MM.1S (cell line): ENCODE measurements around the gene HOXD8.

ENCODE experiments used
- CTCF ChIP-seq: fragments of 300-600 bp; sonication (generic); IDR thresholded peaks from 2 replicates; pipeline ENCODE4 v1.5.1; 2016; ENCODE audit warnings: antibody characterized with exemption, low read length, mixed read lengths
- EZH2 ChIP-seq: fragments of 300-600 bp; sonication (generic); optimal IDR thresholded peaks from 2 replicates; pipeline ENCODE3; 2017; ENCODE audit warnings: low read depth, mild to moderate bottlenecking, antibody characterized with exemption, low read length, mixed read lengths
- EZH2phosphoT487 ChIP-seq: fragments of 300-600 bp; sonication (generic); IDR thresholded peaks from 2 replicates; pipeline ENCODE4 v1.6.1; 2018; ENCODE audit warnings: antibody characterized with exemption, low read length

DNA sequence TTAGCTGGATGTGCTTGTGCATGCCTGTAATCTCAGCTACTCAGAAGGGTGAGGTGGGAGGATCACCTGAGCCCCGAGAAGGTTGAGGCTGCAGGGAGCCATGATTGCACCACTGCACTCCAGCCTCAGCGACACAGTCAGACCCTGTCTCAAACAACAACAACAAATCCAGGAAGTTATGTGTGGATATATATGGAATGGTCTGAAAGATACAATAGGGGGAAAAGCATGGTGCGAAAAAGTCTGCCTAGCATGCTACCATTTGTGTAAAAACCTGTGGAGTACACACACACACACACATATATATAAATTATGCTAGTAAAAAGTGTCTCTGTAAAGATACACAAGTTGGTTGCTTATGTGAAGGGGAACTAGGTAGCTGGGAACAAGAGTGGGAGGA, 52.0 kb downstream of the HOXD8 start:
- TF ChIP-seq EZH2 = no peak
- no peak for TF ChIP-seq CTCF
- no peak for TF ChIP-seq EZH2phosphoT487
